B cell (primary cell): Measurements from ENCODE around the gene SERPINB12. TPM values are rescaled to one million over a fixed set of nuclear protein-coding genes. Genes with fewer than 3 reads are reported as not detected.

Experiments used
- ATAC-seq: fragments of 200-7000 bp; cut with Tn5 transposase; one replicate; pipeline ENCODE4 v1.10.0; 2021; ENCODE audit warnings: low read depth, mild to moderate bottlenecking, moderate number of reproducible peaks, moderate library complexity
- CTCF ChIA-PET: fragments of 350-600 bp; sonication (Branson Sonifier 250); formaldehyde crosslinking; loops from one replicate; lab custom pipeline; 2021; ENCODE audit warnings: antibody characterized with exemption, inconsistent platforms; lab: Charles Lee
- POLR2A ChIA-PET: fragments of 350-600 bp; sonication (Branson Sonifier 250); formaldehyde crosslinking; loops from one replicate; lab custom pipeline; 2021; ENCODE audit warnings: antibody characterized with exemption; lab: Charles Lee
- DNase-seq: peaks from one replicate; pipeline ENCODE4 v3.0.0; 2013
- H2AFZ ChIP-seq: 2 replicates; pipeline ENCODE4 v1.6.1; 2012; ENCODE audit warnings: mild to moderate bottlenecking, low read depth, low read length; ENCODE audit not compliant: insufficient read depth, poor library complexity, severe bottlenecking
- H3K27ac ChIP-seq, 2 donors: 1 replicate in 1 of 2; 2 replicates in 1 of 2; pipeline ENCODE4 v1.5.1; 2012 to 2013; ENCODE audit warnings: low read length in 2 of 2, mild to moderate bottlenecking in 2 of 2, moderate library complexity in 1 of 2
- H3K27me3 ChIP-seq, 4 experiments: fragments of 200-600 bp in 1 of 4; sonication (generic) in 1 of 4; replicated peaks in 1 of 4; 1 replicate in 2 of 4; 2 replicates in 2 of 4; pipeline versions ENCODE4 v1.6.1 to v1.7.0; 2013 to 2016; ENCODE audit warnings: low read length in 3 of 4, mild to moderate bottlenecking in 2 of 4, mixed read lengths in 1 of 4, moderate library complexity in 1 of 4; ENCODE audit not compliant: insufficient read depth in 4 of 4, control insufficient read depth in 3 of 4; ENCODE audit errors: control extremely low read depth in 1 of 4
- H3K36me3 ChIP-seq, 2 experiments: replicated peaks in 1 of 2; 1 replicate in 1 of 2; 2 replicates in 1 of 2; pipeline versions ENCODE4 v1.6.1 to v1.7.1; 2013; ENCODE audit warnings: low read length in 1 of 2; ENCODE audit not compliant: insufficient read depth in 2 of 2, control insufficient read depth in 1 of 2; ENCODE audit errors: control extremely low read depth in 1 of 2, extremely low read depth in 1 of 2
- H3K4me1 ChIP-seq, 2 donors: fragments of 200-600 bp in 1 of 2; sonication (generic) in 1 of 2; 1 replicate in 1 of 2; 2 replicates in 1 of 2; pipeline versions ENCODE4 v1.5.1 to v1.6.1; 2013 to 2017; ENCODE audit warnings: low read length in 2 of 2; ENCODE audit not compliant: control insufficient read depth in 2 of 2, insufficient read depth in 2 of 2
- H3K4me2 ChIP-seq: replicated peaks from 2 replicates; pipeline ENCODE3; 2012; ENCODE audit warnings: mild to moderate bottlenecking, low read depth, low read length; ENCODE audit not compliant: poor library complexity, severe bottlenecking
- H3K4me3 ChIP-seq, 5 experiments: fragments of 200-600 bp in 1 of 5; sonication (generic) in 1 of 5; 1 replicate in 3 of 5; 2 replicates in 2 of 5; pipeline versions ENCODE4 v1.5.1 to v1.7.0; 2011 to 2016; ENCODE audit warnings: low read length in 4 of 5, mild to moderate bottlenecking in 4 of 5, low read depth in 2 of 5, control low read depth in 1 of 5, moderate library complexity in 1 of 5; ENCODE audit not compliant: insufficient read depth in 1 of 5; ENCODE audit errors: control extremely low read depth in 1 of 5, extremely low read depth in 1 of 5
- H3K79me2 ChIP-seq: fragments of 200-600 bp; sonication (generic); one replicate; pipeline ENCODE4 v1.6.0; 2016; ENCODE audit warnings: low read length; ENCODE audit not compliant: control insufficient read depth, insufficient read depth
- H3K9ac ChIP-seq: fragments of 200-600 bp; sonication (generic); 2 replicates; pipeline ENCODE4 v1.6.1; 2017; ENCODE audit warnings: mild to moderate bottlenecking, low read length, moderate library complexity
- H3K9me3 ChIP-seq, 3 donors: one replicate each; pipeline versions ENCODE4 v1.6.1 to v1.7.1; 2013; ENCODE audit warnings: low read length in 2 of 3; ENCODE audit not compliant: control insufficient read depth in 2 of 3, insufficient read depth in 1 of 3; ENCODE audit errors: control extremely low read depth in 1 of 3
- H4K20me1 ChIP-seq: 2 replicates; pipeline ENCODE4 v1.6.0; 2012; ENCODE audit warnings: mild to moderate bottlenecking, low read length; ENCODE audit not compliant: insufficient read depth, control insufficient read depth, poor library complexity, severe bottlenecking
- H3K27ac Mint-ChIP-seq: one replicate; pipeline ENCODE4 v1.8.0; 2021; ENCODE audit warnings: mixed read lengths
- H3K27me3 Mint-ChIP-seq: one replicate; pipeline ENCODE4 v1.8.0; 2021; ENCODE audit warnings: mixed read lengths
- H3K4me1 Mint-ChIP-seq: one replicate; pipeline ENCODE4 v1.8.0; 2021; ENCODE audit warnings: mixed read lengths
- H3K4me3 Mint-ChIP-seq: one replicate; pipeline ENCODE4 v1.8.0; 2021; ENCODE audit warnings: mixed read lengths
- H3K9me3 Mint-ChIP-seq: one replicate; pipeline ENCODE4 v1.8.0; 2022; ENCODE audit warnings: mixed read lengths; ENCODE audit not compliant: insufficient read depth
- EZH2 ChIP-seq: IDR thresholded peaks from 2 replicates; pipeline ENCODE4 v1.6.1; 2012; ENCODE audit warnings: borderline replicate concordance, low read depth, mild to moderate bottlenecking, moderate library complexity, low read length; ENCODE audit not compliant: insufficient read depth, poor library complexity, severe bottlenecking
- WGBS: methylation state at CpG from one replicate; pipeline ENCODE4 v1.1.5; 2013; ENCODE audit warnings: missing lambda C conversion rate; ENCODE audit not compliant: insufficient coverage; 5-methylcytosine and 5-hydroxymethylcytosine counted together
- intact Hi-C: fragments of 100-400 bp; cut with micrococcal nuclease; formaldehyde crosslinking; loops from one replicate; pipeline ENCODE4 v1.10.0; 2022
- polyA plus RNA-seq: library from polyadenylated mRNA; depleted of rRNA; stranded (reverse); fragments of >200 nt; gene quantifications from 2 replicates; pipeline ENCODE4 v1.2.3, GENCODE V29; 2012
- total RNA-seq, 2 donors: library from RNA; stranded (reverse); fragments of 120-200 nt in 1 of 2; gene quantifications; 1 replicate in 1 of 2; 2 replicates in 1 of 2; pipeline versions ENCODE4 v1.2.3 to v1.2.4, GENCODE V29; 2013 to 2022
- TF ChIP-seq, protein P1 (sequence below): fragments of 200-600 bp; IDR thresholded peaks from one replicate; pipeline ENCODE4 v1.8.0; 2022; ENCODE audit warnings: antibody characterized with exemption, mild to moderate bottlenecking

SERPINB12 gene
- total and polyA plus RNA-seq, 2 donors (not counting 1 experiment from before 2014, with no cell fraction given), result not detected

DNA sequence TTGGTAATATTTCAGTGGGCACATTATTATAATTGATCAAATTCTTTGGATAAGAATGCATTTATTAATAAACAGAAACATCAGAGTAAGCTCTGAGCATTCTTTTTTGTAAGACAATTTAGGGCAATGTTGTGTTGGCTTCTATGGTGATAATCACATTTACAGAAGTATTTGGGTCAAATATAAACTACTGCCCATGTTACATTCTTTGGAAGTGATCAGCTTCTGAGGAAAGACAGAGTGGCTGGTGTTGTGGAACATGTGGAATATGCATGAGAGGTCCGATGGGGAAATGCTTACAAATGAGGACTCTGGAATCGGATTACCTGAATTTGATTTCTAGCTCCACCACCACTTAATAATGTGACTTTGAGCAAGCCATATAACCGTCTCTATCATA lies 64.4 kb downstream of the SERPINB12 start:
- no CpG with 5 or more reads among the region's 3 CpGs for WGBS
- Mint-ChIP-seq H3K4me1 (no peaks in the 10 kb centered on the region), H3K27me3 (peaks cover 4% of the 10 kb centered on the region), H3K27ac (no peak overlapping the region), H3K4me3 (no peak overlapping the region), H3K9me3 (no peaks in the 10 kb centered on the region)
- DNase-seq (no peak), ATAC-seq (no peak)
- Histone ChIP-seq H3K79me2 (no peaks in the 10 kb centered on the region), H2AFZ (no peak overlapping the region), H3K9me3 (no peaks in the 10 kb centered on the region), H3K36me3 (no peaks in the 10 kb centered on the region), H3K4me3 (no peak overlapping the region), H3K9ac (no peak overlapping the region), H3K27ac (no peak overlapping the region), H4K20me1 (no peaks in the 10 kb centered on the region), H3K4me1 (no peaks in the 10 kb centered on the region), H3K4me2 (no peak overlapping the region), H3K27me3 (peaks cover 0 to 8% (median 2%) of the 10 kb centered on the region in 4 experiments)
- TF ChIP-seq, protein P1, sequence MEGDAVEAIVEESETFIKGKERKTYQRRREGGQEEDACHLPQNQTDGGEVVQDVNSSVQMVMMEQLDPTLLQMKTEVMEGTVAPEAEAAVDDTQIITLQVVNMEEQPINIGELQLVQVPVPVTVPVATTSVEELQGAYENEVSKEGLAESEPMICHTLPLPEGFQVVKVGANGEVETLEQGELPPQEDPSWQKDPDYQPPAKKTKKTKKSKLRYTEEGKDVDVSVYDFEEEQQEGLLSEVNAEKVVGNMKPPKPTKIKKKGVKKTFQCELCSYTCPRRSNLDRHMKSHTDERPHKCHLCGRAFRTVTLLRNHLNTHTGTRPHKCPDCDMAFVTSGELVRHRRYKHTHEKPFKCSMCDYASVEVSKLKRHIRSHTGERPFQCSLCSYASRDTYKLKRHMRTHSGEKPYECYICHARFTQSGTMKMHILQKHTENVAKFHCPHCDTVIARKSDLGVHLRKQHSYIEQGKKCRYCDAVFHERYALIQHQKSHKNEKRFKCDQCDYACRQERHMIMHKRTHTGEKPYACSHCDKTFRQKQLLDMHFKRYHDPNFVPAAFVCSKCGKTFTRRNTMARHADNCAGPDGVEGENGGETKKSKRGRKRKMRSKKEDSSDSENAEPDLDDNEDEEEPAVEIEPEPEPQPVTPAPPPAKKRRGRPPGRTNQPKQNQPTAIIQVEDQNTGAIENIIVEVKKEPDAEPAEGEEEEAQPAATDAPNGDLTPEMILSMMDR, result no peak
- intact Hi-C loops, result no loop called here
- ChIA-PET CTCF (no interaction called here), POLR2A (no interaction called here)

DNA sequence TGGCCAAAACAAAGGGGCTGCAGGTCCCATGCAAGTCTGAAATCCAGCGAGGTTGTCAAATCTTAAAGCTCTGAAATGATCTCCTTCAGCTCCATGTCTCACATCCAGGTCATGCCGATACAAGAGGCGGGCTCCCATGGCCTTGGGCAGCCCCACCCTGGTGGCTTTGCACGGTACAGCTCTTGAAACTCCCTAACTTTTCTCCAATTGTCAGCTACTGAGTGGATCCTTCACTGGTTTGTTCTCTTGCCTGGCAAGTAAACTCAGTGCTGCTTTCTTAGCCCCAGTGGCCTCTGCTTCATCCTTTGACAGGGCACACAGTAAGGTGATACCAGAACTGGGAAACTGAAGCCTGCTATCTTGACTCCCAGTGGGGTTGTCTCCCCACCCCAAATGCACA lies 71.3 kb downstream of the SERPINB12 start:
- no peak overlapping the region for H2AFZ ChIP-seq
- no peaks in the 10 kb centered on the region for H3K4me1 ChIP-seq
- no peaks in the 10 kb centered on the region for H3K79me2 ChIP-seq
- no peak overlapping the region for H3K4me2 ChIP-seq
- H3K4me3 ChIP-seq, result no peak overlapping the region
- no peaks in the 10 kb centered on the region for H3K4me1 Mint-ChIP-seq
- peaks cover 15% of the 10 kb centered on the region for H3K27me3 Mint-ChIP-seq
- H3K9ac ChIP-seq, result no peak overlapping the region
- ATAC-seq (no peak), DNase-seq (no peak)
- no peaks in the 10 kb centered on the region for H3K36me3 ChIP-seq
- ChIA-PET POLR2A (no interaction called here), CTCF (no interaction called here)
- WGBS, result 87% methylated on average over 4 of the region's 4 CpGs
- intact Hi-C loops, result no loop called here
- TF ChIP-seq, protein P1, result no peak
- TF ChIP-seq EZH2, result no peak
- H3K9me3 Mint-ChIP-seq, result no peaks in the 10 kb centered on the region
- no peak overlapping the region for H3K27ac Mint-ChIP-seq
- no peak overlapping the region for H3K27ac ChIP-seq
- no peaks in the 10 kb centered on the region for H3K9me3 ChIP-seq
- no peaks in the 10 kb centered on the region for H4K20me1 ChIP-seq
- H3K27me3 ChIP-seq, result peaks cover 0 to 3% (median 0%) of the 10 kb centered on the region in 4 experiments
- H3K4me3 Mint-ChIP-seq, result no peak overlapping the region
